CD4-positive, CD25-positive, alpha-beta regulatory T cell (primary cell): ENCODE results near the gene NMRK2. TPM values are rescaled to one million over a fixed set of nuclear protein-coding genes. Genes with fewer than 3 reads are reported as not detected.
A peak's percentile ranks its signal among the peaks of the same experiment; 100 is the strongest.
"Not testable (repeated sequence)": the region's sequence is repeated elsewhere in the genome, so short reads cannot be mapped to it uniquely, and the experiment has no call there.

Experiments
- ATAC-seq, 2 donors: fragments of 150-1000 bp; cut with Tn5 transposase; one replicate each; pipeline ENCODE4 v1.10.0; 2021; ENCODE audit warnings: low read depth in 2 of 2, moderate number of reproducible peaks in 2 of 2, moderate library complexity in 1 of 2
- DNase-seq, 3 donors: peaks; one replicate each; pipeline versions ENCODE4 v3.0.0 to v3.0.0-alpha.2; 2012 to 2022; ENCODE audit warnings: mixed read lengths in 1 of 3
- H3K27ac ChIP-seq: one replicate; pipeline ENCODE4 v1.7.0; 2013; ENCODE audit warnings: mild to moderate bottlenecking, low read length; ENCODE audit not compliant: insufficient read depth, poor library complexity, severe bottlenecking
- H3K27me3 ChIP-seq: one replicate; pipeline ENCODE4 v1.7.0; 2013; ENCODE audit warnings: low read length; ENCODE audit not compliant: control insufficient read depth, insufficient read depth
- H3K36me3 ChIP-seq: one replicate; pipeline ENCODE4 v1.7.0; 2013; ENCODE audit warnings: mild to moderate bottlenecking, low read length, moderate library complexity; ENCODE audit not compliant: control insufficient read depth, insufficient read depth
- H3K4me1 ChIP-seq: 2 replicates; pipeline ENCODE4 v1.7.0; 2013; ENCODE audit warnings: mild to moderate bottlenecking, low read length; ENCODE audit not compliant: insufficient read depth, control insufficient read depth, poor library complexity, severe bottlenecking
- H3K4me3 ChIP-seq: one replicate; pipeline ENCODE4 v1.7.0; 2013; ENCODE audit warnings: low read depth, mild to moderate bottlenecking, low read length, moderate library complexity
- H3K9me3 ChIP-seq, 2 experiments: 1 replicate in 1 of 2; 2 replicates in 1 of 2; pipeline ENCODE4 v1.7.0; 2013; ENCODE audit warnings: low read length in 2 of 2, mild to moderate bottlenecking in 1 of 2, moderate library complexity in 1 of 2; ENCODE audit not compliant: control insufficient read depth in 2 of 2
- H3K27ac Mint-ChIP-seq, 3 donors: one replicate each; pipeline ENCODE4 v1.8.0; 2020 to 2022; ENCODE audit warnings: mild to moderate bottlenecking in 3 of 3, mixed read lengths in 3 of 3, moderate library complexity in 2 of 3
- H3K27me3 Mint-ChIP-seq: one replicate; pipeline ENCODE4 v1.8.0; 2022; ENCODE audit warnings: mild to moderate bottlenecking, mixed read lengths
- H3K36me3 Mint-ChIP-seq: one replicate; pipeline ENCODE4 v1.8.0; 2020; ENCODE audit warnings: mixed read lengths
- H3K4me1 Mint-ChIP-seq, 4 donors: one replicate each; pipeline ENCODE4 v1.8.0; 2020 to 2022; ENCODE audit warnings: mixed read lengths in 4 of 4, mild to moderate bottlenecking in 1 of 4
- H3K4me3 Mint-ChIP-seq, 4 donors: one replicate each; pipeline ENCODE4 v1.8.0; 2020 to 2022; ENCODE audit warnings: mild to moderate bottlenecking in 4 of 4, mixed read lengths in 4 of 4, moderate library complexity in 3 of 4
- H3K9me3 Mint-ChIP-seq, 7 donors: one replicate each; pipeline ENCODE4 v1.8.0; 2020 to 2022; ENCODE audit warnings: mixed read lengths in 7 of 7, mild to moderate bottlenecking in 3 of 7, moderate library complexity in 2 of 7
- polyA plus RNA-seq, 4 donors: library from polyadenylated mRNA; unstranded; fragments of 300-500 nt; fragmentation: Illumina TruSeq; gene quantifications; one replicate each; pipeline ENCODE4 v1.2.3, GENCODE V29; 2021
- total RNA-seq: library from RNA; stranded (reverse); gene quantifications from one replicate; pipeline ENCODE4 v1.2.3, GENCODE V29; 2022

NMRK2 gene
- total and polyA plus RNA-seq, 5 donors from 2014 or later, result not detected

DNA sequence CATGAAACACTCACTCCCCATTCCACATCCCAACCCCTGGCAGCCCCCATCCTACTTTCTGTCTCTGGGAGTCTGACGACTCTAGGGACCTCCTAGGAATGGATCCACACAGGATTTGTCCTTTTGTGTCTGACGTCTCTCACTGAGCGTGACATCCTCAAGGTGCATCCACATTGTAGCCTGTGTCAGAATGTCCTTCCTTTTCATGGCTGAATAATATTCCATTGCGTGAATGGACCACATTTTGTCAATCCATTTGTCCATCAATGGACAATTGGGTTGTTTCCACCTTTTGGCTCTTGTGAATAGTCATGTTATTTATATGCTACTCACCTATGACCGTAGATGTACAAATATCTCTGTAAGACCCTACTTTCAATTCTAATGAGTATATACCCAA lies 16.8 kb upstream of the NMRK2 start:
- Histone ChIP-seq H3K27ac (no peak overlapping the region), H3K4me1 (no peaks in the 10 kb centered on the region), H3K27me3 (no peaks in the 10 kb centered on the region), H3K4me3 (no peak overlapping the region), H3K36me3 (no peaks in the 10 kb centered on the region), H3K9me3 (peaks cover 0 to 2% of the 10 kb centered on the region in 2 experiments)
- ATAC-seq (no peak), DNase-seq (no peak)
- Mint-ChIP-seq H3K4me1 (peaks cover 0 to 4% (median 0%) of the 10 kb centered on the region in 4 donors), H3K9me3 (peaks cover 0 to 4% (median 1%) of the 10 kb centered on the region in 7 donors), H3K27ac (no peak overlapping the region), H3K27me3 (peaks cover 6% of the 10 kb centered on the region), H3K36me3 (peaks cover 3% of the 10 kb centered on the region), H3K4me3 (no peak overlapping the region)

GRCh38 chr19:3919793-3920192 lies 13.1 kb upstream of the NMRK2 start:
- H3K27ac ChIP-seq, result no peak overlapping the region
- Mint-ChIP-seq H3K9me3 (peaks cover 0 to 17% (median 7%) of the 10 kb centered on the region in 7 donors), H3K27ac (peak overlapping the region in 1 of 3 donors; percentile 14), H3K27me3 (peaks cover 6% of the 10 kb centered on the region), H3K4me1 (peaks cover 0 to 4% (median 0%) of the 10 kb centered on the region in 4 donors), H3K36me3 (peaks cover 3% of the 10 kb centered on the region), H3K4me3 (no peak overlapping the region)
- no peaks in the 10 kb centered on the region for H3K36me3 ChIP-seq
- H3K9me3 ChIP-seq, result peaks cover 8 to 9% of the 10 kb centered on the region in 2 experiments
- H3K27me3 ChIP-seq, result no peaks in the 10 kb centered on the region
- no peak for DNase-seq
- no peak overlapping the region for H3K4me3 ChIP-seq
- ATAC-seq, result no peak
- no peaks in the 10 kb centered on the region for H3K4me1 ChIP-seq

- Mint-ChIP-seq H3K36me3 (no peaks in the 10 kb centered on the region), H3K27ac (peak overlapping the region in 1 of 3 donors; percentile 35), H3K4me3 (no peak overlapping the region), H3K27me3 (no peaks in the 10 kb centered on the region), H3K9me3 (peaks cover 0 to 17% (median 4%) of the 10 kb centered on the region in 7 donors), H3K4me1 (no peaks in the 10 kb centered on the region)
- Histone ChIP-seq H3K4me1 (no peaks in the 10 kb centered on the region), H3K9me3 (peaks cover 8 to 9% of the 10 kb centered on the region in 2 experiments), H3K4me3 (no peak overlapping the region), H3K36me3 (no peaks in the 10 kb centered on the region), H3K27me3 (no peaks in the 10 kb centered on the region), H3K27ac (no peak overlapping the region)
- no peak for DNase-seq
- no peak for ATAC-seq
These were observed 9.6 kb upstream of the NMRK2 start for GRCh38 chr19:3923096-3923758.

DNA sequence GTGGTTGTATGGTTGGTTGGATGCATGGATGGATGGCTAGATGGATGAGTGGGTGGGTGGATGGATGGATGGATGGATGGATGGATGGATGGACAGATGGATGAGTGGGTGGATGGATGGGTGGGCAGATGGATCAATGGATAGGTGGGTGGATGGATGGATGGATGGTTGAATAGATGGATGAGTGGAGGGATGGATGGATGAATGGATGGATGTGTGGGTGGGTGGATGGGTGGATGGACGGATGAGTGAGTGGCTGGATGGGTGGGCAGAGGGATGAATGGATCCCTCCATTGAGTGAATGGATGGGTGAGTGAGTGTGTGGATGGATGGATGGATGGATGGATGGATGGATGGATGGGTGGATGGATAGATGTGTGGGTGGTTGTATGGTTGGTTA lies 9.0 kb upstream of the NMRK2 start:
- Mint-ChIP-seq H3K36me3 (no peaks in the 10 kb centered on the region), H3K9me3 (peaks cover 0 to 17% (median 4%) of the 10 kb centered on the region in 7 donors), H3K4me3 (no peak overlapping the region), H3K4me1 (no peaks in the 10 kb centered on the region), H3K27me3 (no peaks in the 10 kb centered on the region), H3K27ac (no peak overlapping the region)
- Histone ChIP-seq H3K9me3 (peaks cover 8 to 9% of the 10 kb centered on the region in 2 experiments), H3K36me3 (no peaks in the 10 kb centered on the region), H3K4me3 (no peak overlapping the region), H3K27ac (no peak overlapping the region), H3K4me1 (no peaks in the 10 kb centered on the region), H3K27me3 (no peaks in the 10 kb centered on the region)
- no peak for DNase-seq
- no peak for ATAC-seq

DNA sequence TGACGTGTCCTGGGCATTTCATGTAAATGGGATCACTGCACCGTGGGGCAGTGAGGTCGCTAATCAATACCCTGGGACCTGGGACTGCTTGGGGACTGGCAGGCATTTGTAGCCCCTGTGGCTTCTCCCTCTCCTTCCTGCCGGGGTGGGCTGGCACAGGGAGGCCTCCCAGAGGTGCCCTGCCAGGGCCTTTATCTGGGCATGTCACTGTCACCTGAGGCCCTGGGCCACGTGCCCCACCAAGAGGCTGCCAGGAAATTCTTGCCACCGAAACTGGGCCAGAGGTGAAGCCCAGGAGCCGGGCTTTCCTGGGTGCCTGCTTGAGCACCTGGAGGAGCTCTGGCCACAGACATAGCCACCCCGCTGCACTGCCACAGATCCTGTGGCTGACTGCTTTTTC lies 1.8 kb upstream of the NMRK2 start:
- Histone ChIP-seq H3K27me3 (peaks cover 2% of the 10 kb centered on the region), H3K27ac (no peak overlapping the region), H3K36me3 (no peaks in the 10 kb centered on the region), H3K4me3 (no peak overlapping the region), H3K9me3 (no peaks in the 10 kb centered on the region), H3K4me1 (no peaks in the 10 kb centered on the region)
- Mint-ChIP-seq H3K4me1 (no peaks in the 10 kb centered on the region), H3K36me3 (no peaks in the 10 kb centered on the region), H3K4me3 (no peak overlapping the region), H3K9me3 (peaks cover 0 to 5% (median 0%) of the 10 kb centered on the region in 7 donors), H3K27me3 (peaks cover 30% of the 10 kb centered on the region), H3K27ac (no peak overlapping the region)
- ATAC-seq (no peak), DNase-seq (no peak)

- ATAC-seq (no peak), DNase-seq (no peak)
- Mint-ChIP-seq H3K4me3 (no peak overlapping the region), H3K27me3 (peaks cover 23% of the 10 kb centered on the region), H3K9me3 (peaks cover 0 to 2% (median 0%) of the 10 kb centered on the region in 7 donors), H3K36me3 (no peaks in the 10 kb centered on the region), H3K27ac (no peak overlapping the region), H3K4me1 (no peaks in the 10 kb centered on the region)
- no peaks in the 10 kb centered on the region for H3K36me3 ChIP-seq
- H3K27ac ChIP-seq, result no peak overlapping the region
- no peaks in the 10 kb centered on the region for H3K4me1 ChIP-seq
- no peaks in the 10 kb centered on the region for H3K9me3 ChIP-seq
- H3K4me3 ChIP-seq, result no peak overlapping the region
- H3K27me3 ChIP-seq, result no peaks in the 10 kb centered on the region
These were observed 3.9 kb downstream of the NMRK2 start for GRCh38 chr19:3936506-3937442.

DNA sequence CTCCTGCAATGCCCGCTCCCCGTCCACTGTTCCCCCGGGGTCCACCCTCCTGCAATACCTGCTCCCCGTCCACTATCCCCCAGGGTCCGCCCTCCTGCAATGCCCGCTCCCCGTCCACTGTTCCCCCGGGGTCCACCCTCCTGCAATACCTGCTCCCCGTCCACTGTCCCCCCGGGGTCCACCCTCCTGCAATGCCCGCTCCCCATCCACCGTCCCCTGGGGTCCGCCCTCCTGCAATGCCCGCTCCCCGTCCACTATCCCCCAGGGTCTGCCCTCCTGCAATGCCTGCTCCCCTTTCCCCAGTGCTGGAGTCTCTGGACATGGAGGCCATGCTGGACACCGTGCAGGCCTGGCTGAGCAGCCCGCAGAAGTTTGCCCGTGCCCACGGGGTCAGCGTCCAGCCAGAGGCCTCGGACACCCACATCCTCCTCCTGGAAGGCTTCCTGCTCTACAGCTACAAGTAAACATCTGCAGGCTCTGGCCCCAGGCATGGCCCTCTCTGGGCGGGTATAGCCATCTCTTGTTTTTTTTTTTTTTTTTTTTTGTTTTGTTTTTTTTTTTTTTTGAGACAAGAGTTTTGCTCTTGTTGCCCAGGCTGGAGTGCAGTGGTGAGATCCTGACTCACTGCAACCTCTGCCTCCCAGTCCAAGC lies 5.6 kb downstream of the NMRK2 start:
- H3K36me3 Mint-ChIP-seq, H3K36me3 ChIP-seq, H3K4me3 ChIP-seq, H3K4me3 Mint-ChIP-seq, H3K27ac ChIP-seq, H3K4me1 Mint-ChIP-seq, DNase-seq, H3K4me1 ChIP-seq, H3K9me3 Mint-ChIP-seq, H3K27me3 ChIP-seq, H3K27ac Mint-ChIP-seq, ATAC-seq, H3K9me3 ChIP-seq: not testable (repeated sequence)
- H3K27me3 Mint-ChIP-seq, result peaks cover 14% of the 10 kb centered on the region
